HG03457 (cell line): Measurements from ENCODE around the gene SLC37A4.
"Not testable (repeated sequence)": the region's sequence is repeated elsewhere in the genome, so short reads cannot be mapped to it uniquely, and the experiment has no call there.

Experiments
- ATAC-seq: cut with Tn5 transposase; IDR thresholded peaks from one replicate; pipeline ENCODE4 v1.9.1; 2021; ENCODE audit warnings: moderate number of reproducible peaks; ENCODE audit not compliant: unreplicated experiment

Gene SLC37A4

DNA sequence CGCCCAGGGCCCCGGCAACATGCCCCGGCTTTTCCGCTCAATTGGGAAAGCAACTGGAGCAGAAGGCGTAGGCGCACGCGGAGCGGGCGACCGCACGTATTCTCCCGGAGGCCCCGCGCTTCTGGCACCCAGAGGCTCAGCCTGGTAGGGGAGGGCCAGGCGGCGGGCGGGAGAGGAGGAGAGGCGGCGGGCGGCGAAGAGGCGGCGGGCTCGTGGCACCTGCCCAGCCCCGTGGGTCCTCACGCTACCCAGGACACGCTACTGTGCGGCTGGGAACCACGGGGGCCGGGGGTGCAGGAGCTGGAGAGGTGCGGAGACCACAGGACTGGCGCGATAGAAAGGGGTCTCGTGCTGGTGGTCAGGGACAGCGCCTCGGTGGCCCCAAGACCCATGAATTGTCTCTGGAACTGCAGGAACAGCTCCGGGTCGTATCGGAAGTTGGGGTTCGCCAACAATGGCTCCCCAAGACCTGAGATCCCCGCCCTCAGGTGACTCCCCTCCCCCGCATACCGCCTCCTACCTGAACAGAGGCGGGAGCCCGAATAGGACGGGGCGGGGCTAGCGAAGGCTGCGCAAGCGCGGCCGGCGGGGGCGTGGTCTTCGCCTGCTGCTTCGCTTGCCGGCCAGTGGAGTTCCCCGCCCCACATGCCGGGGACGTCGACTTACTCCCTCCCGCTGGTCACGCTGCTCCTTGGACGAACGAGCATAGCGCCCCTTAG is at the start of gene SLC37A4:
SLC37A4 (minus strand) TSS at position 549 of the 719 bp plus-strand sequence.
- peak; percentile 74 for ATAC-seq

DNA sequence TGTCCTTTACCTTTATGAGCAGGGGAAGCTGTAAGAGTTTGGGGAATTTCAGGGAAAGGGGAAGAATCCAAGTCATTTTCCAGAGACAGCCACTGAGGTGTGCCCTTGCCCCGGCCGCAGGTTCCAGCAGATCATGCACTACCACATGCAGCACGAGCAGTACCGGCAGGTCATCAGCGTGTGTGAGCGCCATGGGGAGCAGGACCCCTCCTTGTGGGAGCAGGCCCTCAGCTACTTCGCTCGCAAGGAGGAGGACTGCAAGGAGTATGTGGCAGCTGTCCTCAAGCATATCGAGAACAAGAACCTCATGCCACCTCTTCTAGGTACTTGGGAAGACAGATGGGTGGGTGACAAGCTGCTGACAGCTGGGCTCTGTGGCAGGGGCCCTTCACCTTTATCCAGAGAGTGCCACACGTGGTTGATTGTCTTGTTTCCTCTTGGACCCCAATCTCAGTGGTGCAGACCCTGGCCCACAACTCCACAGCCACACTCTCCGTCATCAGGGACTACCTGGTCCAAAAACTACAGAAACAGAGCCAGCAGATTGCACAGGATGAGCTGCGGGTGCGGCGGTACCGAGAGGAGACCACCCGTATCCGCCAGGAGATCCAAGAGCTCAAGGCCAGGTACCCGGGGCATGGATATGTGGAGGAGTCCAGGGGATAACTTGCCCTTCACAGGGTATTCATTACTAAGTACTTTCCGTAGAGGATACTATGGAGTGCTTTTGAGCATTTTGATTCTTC is 48.2 kb upstream of the SLC37A4 start:
- ATAC-seq = no peak

DNA sequence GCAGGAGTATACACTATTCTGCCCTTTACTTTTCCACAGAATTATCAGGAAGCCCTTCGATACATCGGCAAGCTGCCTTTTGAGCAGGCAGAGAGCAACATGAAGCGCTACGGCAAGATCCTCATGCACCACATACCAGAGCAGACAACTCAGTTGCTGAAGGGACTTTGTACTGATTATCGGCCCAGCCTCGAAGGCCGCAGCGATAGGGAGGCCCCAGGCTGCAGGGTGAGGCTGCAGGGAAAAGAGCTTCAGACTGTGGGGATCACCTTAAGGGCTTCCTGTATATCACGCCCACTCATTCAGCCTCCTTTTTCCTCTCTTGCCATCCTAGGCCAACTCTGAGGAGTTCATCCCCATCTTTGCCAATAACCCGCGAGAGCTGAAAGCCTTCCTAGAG is 47.2 kb upstream of the SLC37A4 start:
- ATAC-seq = no peak

DNA sequence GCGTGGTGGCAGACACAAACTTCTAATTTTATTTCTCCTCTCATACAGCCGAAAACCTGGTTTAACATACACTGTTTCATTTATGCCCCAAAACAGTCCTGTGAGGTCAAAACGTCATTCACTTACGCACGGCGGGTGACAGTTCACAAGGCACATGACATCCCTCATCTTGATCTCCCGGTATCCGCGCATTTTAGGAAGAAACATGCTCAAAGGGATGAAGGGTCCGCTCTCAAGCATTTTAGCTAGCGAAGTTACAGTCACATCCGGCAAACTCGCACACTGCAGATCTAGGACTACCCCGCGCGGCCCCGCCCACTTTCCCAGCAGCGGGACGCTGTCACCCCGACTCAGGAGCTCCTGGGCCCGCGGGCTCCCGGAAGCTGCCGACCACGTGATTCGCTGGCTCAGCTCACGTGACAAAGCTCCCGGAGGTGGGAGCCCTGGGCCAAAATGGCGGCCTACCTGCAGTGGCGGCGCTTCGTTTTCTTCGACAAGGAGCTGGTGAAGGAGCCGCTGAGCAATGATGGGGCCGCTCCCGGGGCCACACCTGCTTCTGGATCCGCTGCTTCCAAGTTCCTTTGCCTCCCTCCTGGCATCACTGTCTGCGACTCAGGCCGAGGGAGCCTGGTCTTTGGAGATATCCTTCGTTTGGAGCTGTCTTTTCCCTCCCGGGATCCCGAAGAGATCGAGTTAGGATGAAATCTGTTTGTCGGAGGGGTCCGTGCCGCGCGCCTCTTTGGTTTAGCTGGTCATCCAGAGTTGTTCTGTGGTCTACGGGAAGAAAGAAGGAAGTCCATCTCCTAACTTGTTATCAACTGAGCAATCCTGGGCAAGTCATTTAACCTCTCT is 36.9 kb upstream of the SLC37A4 start, which contains the start of gene VPS11:
VPS11 (plus strand) TSS at position 448 of the 852 bp plus-strand sequence; CDS start at position 454, 6 bp downstream.
- ATAC-seq = peak; percentile 68

DNA sequence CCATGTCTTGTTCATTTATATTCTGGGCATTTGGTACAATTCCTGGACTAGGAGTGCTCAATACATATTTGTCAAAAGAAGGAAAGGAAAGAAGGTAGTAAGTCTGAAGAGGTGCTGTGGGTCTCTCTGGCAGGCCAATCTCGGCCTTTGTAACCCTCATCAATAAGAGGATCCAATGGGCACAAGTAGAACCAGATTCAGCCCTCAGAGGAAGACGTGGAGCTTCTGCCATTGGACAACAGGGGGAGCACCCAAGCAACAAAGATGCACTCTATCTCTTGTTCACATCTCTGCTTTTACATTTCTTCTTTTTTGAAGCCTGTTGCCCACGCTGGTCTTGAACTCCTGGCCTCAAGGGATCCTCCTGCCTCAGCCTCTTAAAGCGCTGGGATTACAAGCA is 34.7 kb upstream of the SLC37A4 start:
- no peak for ATAC-seq

DNA sequence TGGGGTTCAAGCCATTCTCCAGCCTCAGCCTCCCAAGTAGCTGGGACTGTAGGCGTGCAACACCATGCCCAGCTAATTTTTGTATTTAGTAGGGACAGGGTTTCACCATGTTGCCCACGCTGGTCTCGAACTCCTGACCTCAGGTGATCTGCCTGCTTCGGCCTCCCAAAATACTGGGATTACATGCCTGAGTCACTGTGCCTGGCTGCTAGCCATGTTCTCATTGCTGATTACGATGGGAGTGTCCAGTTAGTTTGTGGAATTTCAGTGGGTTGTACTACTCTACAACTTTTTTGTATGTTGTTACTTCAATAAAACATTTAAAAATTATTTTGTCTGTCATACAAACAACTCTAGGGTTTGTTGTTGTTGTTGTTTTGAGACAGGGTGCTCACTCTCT is 32.1 kb upstream of the SLC37A4 start:
- no peak for ATAC-seq

DNA sequence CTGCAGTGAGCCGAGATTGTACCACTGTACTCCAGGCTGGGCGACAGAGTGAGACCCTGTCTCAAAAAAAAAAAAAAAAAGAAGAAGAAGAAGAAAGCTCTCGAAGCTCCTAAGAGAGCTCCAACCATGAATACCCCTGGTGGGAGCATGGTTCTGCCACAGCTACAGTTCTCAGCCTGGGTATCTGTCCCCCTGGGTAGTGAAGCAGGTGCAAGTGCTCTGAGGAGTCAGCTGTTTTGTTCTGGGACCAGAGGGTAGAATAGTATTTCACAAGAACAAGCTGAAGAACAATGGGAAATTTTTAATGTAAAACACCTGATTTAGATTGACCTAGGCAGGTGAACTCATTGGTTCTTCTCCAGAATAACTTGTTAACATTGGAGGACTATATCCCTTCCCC is 30.6 kb upstream of the SLC37A4 start:
- ATAC-seq = no peak

DNA sequence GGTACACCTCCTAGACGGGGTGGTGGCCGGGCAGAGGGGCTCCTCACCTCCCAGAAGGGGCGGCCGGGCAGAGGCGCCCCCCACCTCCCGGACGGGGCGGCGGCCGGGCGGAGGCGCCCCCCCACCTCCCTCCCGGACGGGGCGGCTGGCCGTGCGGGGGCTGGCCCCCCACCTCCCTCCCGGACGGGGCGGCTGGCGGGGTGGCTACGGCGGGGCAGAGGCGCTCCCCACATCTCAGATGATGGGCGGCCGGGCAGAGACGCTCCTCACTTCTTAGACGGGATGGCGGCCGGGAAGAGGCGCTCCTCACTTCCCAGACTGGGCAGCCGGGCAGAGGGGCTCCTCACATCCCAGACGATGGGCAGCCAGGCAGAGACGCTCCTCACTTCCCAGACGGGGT is 28.5 kb upstream of the SLC37A4 start:
- ATAC-seq = not testable (repeated sequence)

DNA sequence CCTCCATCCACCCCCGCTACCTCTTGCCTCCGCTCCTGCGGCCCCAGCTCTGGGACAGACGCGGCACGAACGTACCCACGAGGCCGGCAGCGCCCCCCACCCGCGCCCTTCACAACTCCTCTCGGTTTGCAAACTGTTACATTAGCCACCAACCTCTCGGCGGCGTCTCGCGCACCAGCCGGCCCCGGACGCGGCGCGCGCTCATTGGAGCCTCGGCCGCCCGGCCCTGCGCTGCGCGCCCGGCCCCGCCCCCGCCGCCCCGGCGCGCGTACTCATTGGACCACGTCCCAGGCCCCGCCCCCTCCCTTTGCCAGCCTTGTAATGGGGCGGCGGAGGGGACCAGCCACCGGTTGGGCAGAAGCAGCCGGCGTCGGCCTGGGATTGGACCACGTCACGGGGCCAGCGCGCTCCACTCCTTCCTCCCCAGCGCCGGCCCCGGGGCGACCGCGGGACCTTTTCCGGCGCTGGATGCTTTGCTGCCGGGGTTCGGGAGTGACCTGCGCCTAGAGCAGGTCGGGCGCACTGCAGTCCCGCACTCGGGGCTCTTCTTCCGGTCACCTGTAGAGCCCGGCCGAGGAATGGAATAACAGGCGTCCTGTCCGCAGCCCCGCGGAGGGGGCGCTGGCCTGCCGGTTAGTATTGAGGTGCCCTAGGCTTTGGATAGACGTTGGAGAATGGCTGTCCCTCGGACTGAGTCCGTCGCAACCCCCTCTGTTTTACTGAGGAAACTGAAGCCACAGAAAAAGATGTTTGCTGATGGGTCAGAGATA is 26.5 kb upstream of the SLC37A4 start, which contains the start of gene HYOU1:
HYOU1 (minus strand) TSS at position 206 of the 770 bp plus-strand sequence. CDS start 1,045 bp downstream, outside the sequence.
- ATAC-seq = peak; percentile 86

DNA sequence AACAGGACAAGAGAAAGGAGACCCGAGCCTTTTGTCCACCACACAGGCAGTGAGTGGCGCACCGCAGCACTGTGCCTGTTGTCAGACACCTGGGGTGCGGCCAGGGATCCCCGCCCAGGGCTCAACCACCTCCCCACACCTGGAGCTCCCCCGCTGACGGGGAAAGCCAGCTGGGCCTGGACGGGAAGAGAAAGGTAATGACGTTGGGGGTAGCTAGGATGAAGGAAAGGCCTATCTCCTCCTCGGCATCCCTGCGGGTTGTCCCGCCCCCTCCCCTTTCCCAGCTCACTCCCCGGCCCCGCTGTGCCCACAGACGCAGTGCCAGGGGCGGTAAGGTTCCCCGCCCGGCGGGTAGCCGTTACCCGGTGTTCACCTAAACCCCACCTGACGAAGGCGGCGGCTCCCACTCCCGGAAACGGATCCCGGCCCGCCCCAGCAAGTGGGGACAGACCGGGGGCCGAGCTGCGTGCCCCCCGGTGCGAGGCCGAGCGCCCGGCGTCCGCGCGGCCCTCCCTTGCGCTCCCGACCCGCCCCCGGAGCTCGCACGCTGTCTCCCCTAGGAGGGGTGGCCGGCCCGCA is 25.8 kb upstream of the SLC37A4 start:
- ATAC-seq = peak; percentile 11

DNA sequence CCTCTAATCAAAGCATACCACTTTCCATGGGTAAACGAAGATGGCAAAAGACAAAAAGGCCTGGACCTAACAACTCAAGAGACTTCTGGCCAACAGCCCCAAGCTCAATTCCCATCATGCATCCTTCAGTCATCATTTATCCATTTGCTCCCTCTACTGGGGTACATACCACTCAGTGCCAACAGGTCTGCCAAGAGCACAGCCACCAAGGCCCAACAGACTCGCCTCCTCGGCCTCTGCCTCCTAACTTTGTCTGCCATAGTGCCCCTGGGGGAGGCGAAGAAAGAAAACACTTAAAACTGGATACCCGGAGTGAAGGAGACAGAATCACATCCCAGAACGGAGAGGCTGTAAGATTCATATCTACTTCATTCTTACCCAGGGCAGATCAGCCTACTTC is 25.2 kb upstream of the SLC37A4 start:
- no peak for ATAC-seq

DNA sequence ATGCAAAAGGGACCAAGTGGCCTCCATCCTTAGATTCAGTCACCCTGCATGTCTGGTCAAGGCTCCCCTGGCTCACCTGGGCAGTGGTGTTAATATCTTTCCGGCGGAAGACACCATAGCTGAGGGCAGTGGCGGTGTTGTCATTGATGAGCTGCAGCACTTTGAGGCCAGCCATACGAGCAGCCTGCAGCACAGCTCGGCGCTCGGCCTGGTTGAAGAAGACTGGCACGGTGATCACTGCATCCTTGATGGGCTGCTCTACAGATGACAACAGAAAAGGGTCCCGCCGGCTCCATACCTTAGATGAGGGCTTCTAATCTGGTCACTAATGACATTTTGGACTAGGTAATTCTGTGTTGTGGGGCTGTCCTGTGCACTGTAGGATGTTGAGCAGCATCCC is 23.7 kb upstream of the SLC37A4 start:
- no peak for ATAC-seq

DNA sequence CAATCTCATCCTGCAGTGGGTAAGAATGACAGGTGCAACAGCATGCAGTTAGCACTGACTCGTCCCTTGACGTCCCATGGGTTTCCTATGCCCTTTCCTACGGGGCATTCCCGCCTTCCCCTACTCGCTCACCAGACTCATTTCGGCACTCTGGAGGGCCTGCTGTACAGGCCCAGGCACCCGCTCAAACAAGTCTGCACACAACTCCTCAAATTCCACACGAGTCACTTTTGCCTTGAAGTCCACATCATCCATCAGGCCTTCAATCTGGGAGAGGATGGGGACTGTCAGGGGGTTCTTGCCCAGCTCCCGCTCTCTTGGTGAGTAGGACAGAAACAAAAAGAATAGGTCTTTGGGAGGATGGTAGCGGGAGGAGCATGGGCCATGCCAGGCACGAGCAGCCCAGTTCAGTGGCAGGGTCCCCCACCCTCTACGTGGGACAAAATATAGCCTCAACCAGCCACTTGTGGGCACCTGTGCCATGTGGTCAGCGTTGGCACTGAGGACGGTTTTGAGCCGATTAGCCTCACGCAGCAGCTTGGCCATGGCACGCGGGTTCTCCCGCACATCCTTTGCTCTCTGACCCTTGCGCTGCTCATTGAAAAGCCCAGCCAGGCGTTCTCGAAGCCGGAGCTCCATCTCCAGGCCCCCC is 21.6 kb upstream of the SLC37A4 start:
- no peak for ATAC-seq

DNA sequence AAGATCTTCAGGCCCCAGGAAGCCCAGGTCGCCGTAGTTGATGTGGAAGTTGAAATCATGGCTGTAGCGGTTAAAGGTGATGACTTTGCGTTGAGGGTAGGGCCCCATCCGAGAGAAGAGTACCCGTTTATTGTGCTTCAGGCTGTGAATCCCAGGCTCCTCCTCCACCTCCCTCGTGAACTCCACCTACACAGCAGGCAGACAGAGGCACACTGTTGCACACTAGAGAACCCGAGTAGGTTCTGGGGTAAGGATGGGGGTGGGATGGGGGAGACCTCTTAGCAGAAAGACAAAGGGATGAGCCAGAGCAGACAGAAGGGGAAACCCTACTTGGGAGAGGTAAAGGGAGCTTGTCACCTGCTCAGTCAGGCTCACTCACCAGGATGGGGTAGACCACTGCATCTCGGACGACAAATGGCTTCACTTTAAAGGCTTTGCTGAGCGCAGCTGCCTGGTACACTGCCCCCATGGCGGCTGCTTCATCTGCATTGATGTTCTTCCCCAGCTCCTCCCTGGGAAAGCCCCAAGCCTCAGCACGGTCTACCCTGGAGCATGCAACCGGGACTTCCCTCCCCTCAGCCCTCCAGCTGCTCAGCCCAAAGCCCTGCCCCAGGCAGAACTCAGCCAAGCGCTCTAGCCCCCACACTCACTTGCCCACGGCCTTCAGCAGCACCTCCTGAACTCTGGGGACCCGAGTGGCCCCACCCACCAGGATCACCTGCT is 20.9 kb upstream of the SLC37A4 start:
- ATAC-seq = peak; percentile 52

DNA sequence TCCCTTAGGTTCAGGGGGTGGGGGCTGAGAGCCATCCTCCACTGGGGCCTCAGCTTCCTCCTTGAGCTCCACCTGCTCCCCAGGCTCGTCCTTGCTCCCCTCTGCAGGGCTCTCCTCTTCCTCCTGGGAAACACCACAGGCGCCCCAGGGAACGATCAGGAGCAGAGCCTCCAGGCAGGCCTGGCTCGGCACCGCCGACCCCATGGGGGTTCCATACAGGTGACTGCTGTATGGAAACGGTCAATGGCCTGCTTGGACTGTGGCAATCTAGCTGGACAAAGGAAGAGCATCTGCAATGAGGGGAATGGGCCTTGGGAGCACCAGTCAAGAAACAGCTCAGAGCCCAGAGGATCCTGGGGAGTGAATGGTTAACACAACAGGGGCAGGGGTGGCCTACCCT is 18.4 kb upstream of the SLC37A4 start:
- ATAC-seq = no peak

DNA sequence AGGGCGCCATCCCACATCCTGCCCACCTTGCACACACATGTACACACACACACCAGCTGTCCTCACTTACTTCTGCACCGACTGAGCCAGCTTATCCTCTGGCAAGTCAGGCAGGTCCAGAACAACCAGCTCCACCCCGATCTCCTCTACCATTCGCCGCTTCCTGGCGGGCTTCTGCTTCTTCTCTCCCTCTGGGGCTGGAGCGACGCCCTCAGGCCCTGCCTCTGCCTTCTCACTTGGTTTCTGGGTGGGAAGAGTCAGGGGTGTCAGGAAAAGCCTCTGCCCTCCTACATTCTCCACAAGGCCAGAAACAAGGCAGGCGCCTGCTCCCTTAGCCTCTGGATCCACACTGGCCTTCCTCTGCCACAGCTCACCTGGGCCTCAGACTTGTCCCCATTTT is 18.0 kb upstream of the SLC37A4 start:
- ATAC-seq = no peak

DNA sequence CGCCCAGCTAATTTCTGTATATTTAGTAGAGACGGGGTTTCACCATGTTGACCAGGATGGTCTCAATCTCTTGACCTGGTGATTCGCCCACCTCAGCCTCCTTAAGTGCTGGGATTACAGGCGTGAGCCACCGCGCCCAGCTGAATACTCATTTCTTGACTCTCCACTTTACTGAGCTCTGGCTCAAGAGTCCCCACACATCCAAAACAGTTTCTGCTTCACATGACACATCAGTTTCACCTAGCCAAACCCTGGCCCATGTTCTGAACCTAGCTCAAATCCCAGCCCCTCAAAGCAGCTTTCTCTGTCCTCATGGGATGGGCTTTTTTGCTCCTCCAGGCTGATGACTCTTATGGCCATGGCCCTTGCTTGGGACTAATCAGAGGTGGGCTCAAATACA is 16.5 kb upstream of the SLC37A4 start:
- no peak for ATAC-seq

DNA sequence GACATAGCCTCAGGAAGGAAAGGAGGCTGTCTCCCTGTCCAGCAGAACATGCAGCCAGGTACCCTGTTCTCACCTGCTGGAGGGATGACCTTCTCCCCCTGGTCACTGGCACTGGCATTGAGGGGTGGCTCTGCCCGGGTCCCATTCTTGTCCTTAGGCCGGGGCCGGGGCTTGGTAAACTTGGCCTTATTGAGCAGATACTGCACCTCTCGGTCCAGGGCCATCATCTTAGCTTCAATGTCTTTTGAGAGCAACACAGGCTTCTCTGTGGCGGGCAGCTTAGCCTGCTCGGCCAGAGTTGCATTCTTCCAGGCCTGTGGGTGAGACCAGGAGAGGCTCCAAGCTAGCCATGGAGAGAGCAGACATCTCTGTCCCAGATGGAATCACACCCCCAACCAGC is 15.8 kb upstream of the SLC37A4 start:
- no peak for ATAC-seq

DNA sequence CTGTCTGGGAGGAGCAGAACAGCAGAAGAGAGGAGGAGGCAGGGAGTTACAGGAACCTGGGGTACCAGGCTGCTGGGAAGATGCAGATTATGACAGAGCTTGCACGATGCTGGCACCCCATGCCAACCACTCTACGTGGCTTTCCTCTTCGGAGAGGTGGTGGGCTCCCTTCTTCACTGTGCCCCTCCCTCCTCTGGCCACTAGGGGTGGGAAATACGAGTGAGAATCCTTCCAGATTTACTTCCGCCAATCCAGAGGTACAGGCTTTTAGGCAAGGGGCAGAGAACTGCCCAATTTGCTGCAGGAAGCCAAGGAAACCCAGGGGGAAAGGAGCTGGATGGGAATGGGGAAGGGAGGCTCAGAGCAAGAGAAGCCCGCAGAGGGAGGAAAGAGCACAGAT is 14.0 kb upstream of the SLC37A4 start:
- no peak for ATAC-seq
